GM12891 (cell line): ENCODE results near the gene CDKL5.

Experiments used
- PAX5 ChIP-seq: IDR thresholded peaks from 2 replicates; pipeline ENCODE4 v1.6.1; 2011; ENCODE audit warnings: low read length, moderate library complexity, mild to moderate bottlenecking; ENCODE audit not compliant: insufficient read depth, severe bottlenecking
- POLR2A ChIP-seq: IDR thresholded peaks from 2 replicates; pipeline ENCODE4 v1.6.1; 2011; ENCODE audit warnings: low read depth, low read length, control low read depth
- POLR2AphosphoS5 ChIP-seq: IDR thresholded peaks from 2 replicates; pipeline ENCODE4 v1.6.1; 2011; ENCODE audit warnings: low read depth, low read length, control low read depth
- POU2F2 ChIP-seq: IDR thresholded peaks from 2 replicates; pipeline ENCODE4 v1.6.1; 2011; ENCODE audit warnings: low read depth, mild to moderate bottlenecking, control low read depth, low read length, moderate library complexity
- TAF1 ChIP-seq: IDR thresholded peaks from 2 replicates; pipeline ENCODE4 v1.6.1; 2011; ENCODE audit warnings: low read depth, low read length, control low read depth

GRCh38 chrX:18624599-18624998 is 199.2 kb downstream of the CDKL5 start:
- TF ChIP-seq POLR2A (no peak), PAX5 (no peak), POLR2AphosphoS5 (no peak), TAF1 (no peak), POU2F2 (no peak)
